H1 (cell line): Measurements from ENCODE around the gene BTBD9. TPM values are rescaled to one million over a fixed set of nuclear protein-coding genes. Genes with fewer than 3 reads are reported as not detected.

Experiments used
- CTCF ChIA-PET: fragments of 300-600 bp; sonication (Branson Sonifier 250); formaldehyde crosslinking; loops from one replicate; lab custom pipeline; 2021; ENCODE audit not compliant: partially characterized antibody; lab: Charles Lee
- POLR2A ChIA-PET: fragments of 300-600 bp; sonication (Branson Sonifier 250); formaldehyde crosslinking; loops from one replicate; lab custom pipeline; 2021; ENCODE audit warnings: inconsistent platforms; ENCODE audit not compliant: partially characterized antibody; lab: Charles Lee
- DNase-seq, 2 experiments: peaks; one replicate each; pipeline versions ENCODE4 v3.0.0 to v3.0.0-alpha.2; 2010 to 2022; ENCODE audit warnings: low spot score in 2 of 2, low read depth in 1 of 2, mixed read lengths in 1 of 2
- FAIRE-seq: peaks from 2 replicates; lab custom pipeline; 2011; peaks lifted over from hg19 to GRCh38; lab: Jason Lieb, UNC
- H2AFZ ChIP-seq: 2 replicates; pipeline ENCODE4 v1.8.1; 2012; ENCODE audit warnings: low read length, inconsistent platforms
- H2AK5ac ChIP-seq: 2 replicates; pipeline ENCODE4 v1.6.1; 2013; ENCODE audit warnings: low read depth, low read length
- H2BK120ac ChIP-seq: replicated peaks from 2 replicates; pipeline ENCODE3; 2013; ENCODE audit warnings: low read depth, low read length, inconsistent platforms
- H2BK12ac ChIP-seq: 2 replicates; pipeline ENCODE4 v1.6.1; 2013; ENCODE audit warnings: low read depth, low read length
- H2BK15ac ChIP-seq: 2 replicates; pipeline ENCODE4 v1.6.1; 2013; ENCODE audit warnings: low read length
- H2BK20ac ChIP-seq: 2 replicates; pipeline ENCODE4 v1.6.1; 2013; ENCODE audit warnings: low read length
- H2BK5ac ChIP-seq: 2 replicates; pipeline ENCODE4 v1.6.1; 2013; ENCODE audit warnings: low read depth, low read length
- H3K14ac ChIP-seq: 2 replicates; pipeline ENCODE4 v1.6.1; 2013; ENCODE audit warnings: inconsistent platforms; ENCODE audit not compliant: insufficient read length
- H3K18ac ChIP-seq: 2 replicates; pipeline ENCODE4 v1.6.1; 2013; ENCODE audit warnings: low read length; ENCODE audit errors: extremely low read depth
- H3K23ac ChIP-seq: 2 replicates; pipeline ENCODE4 v1.6.1; 2013; ENCODE audit warnings: inconsistent platforms; ENCODE audit not compliant: insufficient read length
- H3K23me2 ChIP-seq: 2 replicates; pipeline ENCODE4 v1.6.1; 2013; ENCODE audit warnings: low read depth, low read length
- H3K27ac ChIP-seq: 2 replicates; pipeline ENCODE4 v1.6.1; 2011; ENCODE audit warnings: low read depth, low read length, inconsistent platforms
- H3K27me3 ChIP-seq, 4 experiments: replicated peaks in 1 of 4; 1 replicate in 1 of 4; 2 replicates in 3 of 4; pipeline versions ENCODE4 v1.6.1 to v1.8.1; 2011 to 2013; ENCODE audit warnings: low read length in 3 of 4, mild to moderate bottlenecking in 3 of 4, inconsistent platforms in 2 of 4, mixed read lengths in 2 of 4, moderate library complexity in 1 of 4; ENCODE audit not compliant: control insufficient read depth in 3 of 4, insufficient read depth in 3 of 4; ENCODE audit errors: extremely low read depth in 1 of 4
- H3K36me3 ChIP-seq, 4 experiments: 2 replicates each; pipeline versions ENCODE4 v1.6.1 to v1.8.1; 2011 to 2013; ENCODE audit warnings: mild to moderate bottlenecking in 4 of 4, low read length in 3 of 4, moderate library complexity in 2 of 4, control low read depth in 1 of 4, inconsistent platforms in 1 of 4; ENCODE audit not compliant: insufficient read depth in 4 of 4, control insufficient read depth in 2 of 4
- H3K4ac ChIP-seq: replicated peaks from 2 replicates; pipeline ENCODE3; 2013; ENCODE audit warnings: low read length, low read depth, mixed read lengths, inconsistent platforms; ENCODE audit not compliant: insufficient read length
- H3K4me1 ChIP-seq, 4 experiments: replicated peaks in 1 of 4; 1 replicate in 1 of 4; 2 replicates in 3 of 4; pipeline versions ENCODE4 v1.6.1 to v1.8.1; 2011 to 2013; ENCODE audit warnings: low read length in 3 of 4, inconsistent platforms in 2 of 4, mixed read lengths in 1 of 4; ENCODE audit not compliant: insufficient read depth in 4 of 4, control insufficient read depth in 3 of 4
- H3K4me2 ChIP-seq, 2 experiments: 2 replicates each; pipeline versions ENCODE4 v1.6.1 to v1.8.1; 2011 to 2013; ENCODE audit warnings: low read depth in 2 of 2, low read length in 2 of 2, control low read depth in 1 of 2, inconsistent platforms in 1 of 2, mild to moderate bottlenecking in 1 of 2; ENCODE audit not compliant: insufficient read depth in 1 of 2
- H3K4me3 ChIP-seq, 4 experiments: fragments of 200-600, 300-600 bp in 1 of 4; sonication (generic), shearing (Covaris generic), sonication (Bioruptor Twin) in 1 of 4; 2 replicates each; pipeline versions ENCODE4 v1.5.1 to v1.8.1; 2011 to 2016; ENCODE audit warnings: low read length in 4 of 4, low read depth in 3 of 4, control low read depth in 2 of 4, inconsistent platforms in 2 of 4, mild to moderate bottlenecking in 2 of 4, mixed read lengths in 1 of 4, moderate library complexity in 1 of 4; ENCODE audit not compliant: insufficient read depth in 2 of 4; ENCODE audit errors: extremely low read depth in 1 of 4
- H3K56ac ChIP-seq: replicated peaks from 2 replicates; pipeline ENCODE3; 2013; ENCODE audit warnings: low read depth, mild to moderate bottlenecking, mixed read lengths, low read length, inconsistent platforms; ENCODE audit not compliant: insufficient read length
- H3K79me1 ChIP-seq: 2 replicates; pipeline ENCODE4 v1.6.1; 2013; ENCODE audit warnings: low read depth, low read length, control low read depth
- H3K79me2 ChIP-seq, 2 experiments: 2 replicates each; pipeline versions ENCODE4 v1.6.1 to v1.8.1; 2012 to 2013; ENCODE audit warnings: low read length in 2 of 2, mild to moderate bottlenecking in 2 of 2, inconsistent platforms in 1 of 2; ENCODE audit not compliant: insufficient read depth in 2 of 2, control insufficient read depth in 1 of 2
- H3K9ac ChIP-seq, 4 experiments: replicated peaks in 1 of 4; 1 replicate in 1 of 4; 2 replicates in 3 of 4; pipeline versions ENCODE4 v1.6.1 to v1.8.1; 2011 to 2013; ENCODE audit warnings: low read depth in 3 of 4, low read length in 3 of 4, control low read depth in 2 of 4, mild to moderate bottlenecking in 2 of 4, moderate library complexity in 2 of 4, inconsistent platforms in 1 of 4; ENCODE audit errors: extremely low read depth in 1 of 4
- H3K9me3 ChIP-seq, 2 experiments: 2 replicates each; pipeline versions ENCODE4 v1.6.1 to v1.8.1; 2012 to 2013; ENCODE audit warnings: mild to moderate bottlenecking in 2 of 2, moderate library complexity in 2 of 2, control low read depth in 1 of 2, inconsistent platforms in 1 of 2, low read depth in 1 of 2, low read length in 1 of 2, mixed read lengths in 1 of 2; ENCODE audit not compliant: insufficient read depth in 2 of 2
- H4K20me1 ChIP-seq, 2 experiments: replicated peaks in 1 of 2; 2 replicates each; pipeline versions ENCODE3 to v1.8.1; 2011 to 2013; ENCODE audit warnings: inconsistent platforms in 2 of 2, low read length in 2 of 2, mild to moderate bottlenecking in 1 of 2; ENCODE audit not compliant: insufficient read depth in 2 of 2, control insufficient read depth in 1 of 2
- H4K5ac ChIP-seq: 2 replicates; pipeline ENCODE4 v1.6.1; 2013; ENCODE audit warnings: low read length, low read depth, mixed read lengths, inconsistent platforms; ENCODE audit not compliant: insufficient read length
- H4K8ac ChIP-seq: 2 replicates; pipeline ENCODE4 v1.8.0; 2013; ENCODE audit warnings: mild to moderate bottlenecking, moderate library complexity, low read length, inconsistent platforms; ENCODE audit not compliant: insufficient read depth; ENCODE audit errors: extremely low read depth
- H4K91ac ChIP-seq: replicated peaks from 2 replicates; pipeline ENCODE3; 2013; ENCODE audit warnings: low read length, mixed read lengths, inconsistent platforms; ENCODE audit not compliant: insufficient read length
- CBX5 ChIP-seq: fragments of 300-800, 300-1000 bp; sonication (generic); IDR thresholded peaks from 2 replicates; pipeline ENCODE4 v1.7.1; 2016; ENCODE audit warnings: antibody characterized with exemption, low read length, low read depth
- GTF2F1 ChIP-seq: IDR thresholded peaks from 2 replicates; pipeline ENCODE4 v1.6.1; 2012; ENCODE audit warnings: low read depth, low read length, improper control_type of control experiment, borderline replicate concordance
- NRF1 ChIP-seq: IDR thresholded peaks from 2 replicates; pipeline ENCODE4 v1.6.1; 2011; ENCODE audit warnings: mild to moderate bottlenecking, low read depth, low read length, improper control_type of control experiment
- RXRA ChIP-seq: IDR thresholded peaks from 2 replicates; pipeline ENCODE4 v1.6.1; 2011; ENCODE audit warnings: low read depth, mild to moderate bottlenecking, low read length, moderate library complexity; ENCODE audit not compliant: insufficient read depth
- SIRT6 ChIP-seq: IDR thresholded peaks from one replicate; pipeline ENCODE4 v1.7.1; 2012; ENCODE audit warnings: low read length, inconsistent platforms
- SP1 ChIP-seq: IDR thresholded peaks from 2 replicates; pipeline ENCODE4 v1.6.1; 2011; ENCODE audit warnings: low read depth, low read length
- TAF7 ChIP-seq: optimal IDR thresholded peaks from 2 replicates; pipeline ENCODE3; 2011; ENCODE audit warnings: low read depth, mild to moderate bottlenecking, inconsistent platforms, low read length, moderate library complexity, borderline replicate concordance
- WGBS, 2 experiments: shearing (Covaris generic) in 1 of 2; methylation state at CpG; one replicate each; pipeline versions ENCODE4 v1.1.6 to v1.1.7; 2013 to 2015; ENCODE audit warnings: low lambda C conversion rate in 2 of 2, mixed read lengths in 2 of 2, inconsistent platforms in 1 of 2, low coverage in 1 of 2, missing lambda C conversion rate in 1 of 2; ENCODE audit not compliant: insufficient replicate concordance in 2 of 2, insufficient coverage in 1 of 2, insufficient read length in 1 of 2; ENCODE audit errors: extremely low coverage in 1 of 2, missing lambda C conversion rate in 1 of 2; 5-methylcytosine and 5-hydroxymethylcytosine counted together
- polyA plus RNA-seq, 7 experiments: library from polyadenylated mRNA; depleted of rRNA in 3 of 7; stranded (reverse) in 5 of 7; unstranded in 2 of 7; fragments of >200 nt in 5 of 7; fragments of 200-250 nt in 2 of 7; gene quantifications; 1 replicate in 5 of 7; 2 replicates in 1 of 7; 4 replicates in 1 of 7; pipeline versions ENCODE4 v1.2.1 to v1.2.3, GENCODE V29; 2011 to 2013; ENCODE audit warnings: missing spikeins in 2 of 7, mixed read lengths in 2 of 7
- total RNA-seq: library from RNA; stranded (reverse); fragmentation: NEBNext Ultra II Directional; extraction: Animal tissue kit (Norgen Biotek cat#: 25700); gene quantifications from 2 replicates; pipeline ENCODE4 v1.2.1, GENCODE V29; 2021
- TF ChIP-seq, protein P1 (sequence below): IDR thresholded peaks from 2 replicates; pipeline ENCODE4 v1.6.1; 2012; ENCODE audit warnings: low read length, inconsistent platforms

Gene BTBD9
- total and polyA plus RNA-seq, 2 of the 8 experiments (the other 6 are each of a cell fraction or from before 2014, with no cell fraction given), result 0.92 to 4.1 TPM

- no peak for FAIRE-seq
- Histone ChIP-seq H3K9me3 (no peaks in the 10 kb centered on the region), H3K4me2 (no peak overlapping the region)
- no peak for TF ChIP-seq NRF1
- TF ChIP-seq, protein P1, sequence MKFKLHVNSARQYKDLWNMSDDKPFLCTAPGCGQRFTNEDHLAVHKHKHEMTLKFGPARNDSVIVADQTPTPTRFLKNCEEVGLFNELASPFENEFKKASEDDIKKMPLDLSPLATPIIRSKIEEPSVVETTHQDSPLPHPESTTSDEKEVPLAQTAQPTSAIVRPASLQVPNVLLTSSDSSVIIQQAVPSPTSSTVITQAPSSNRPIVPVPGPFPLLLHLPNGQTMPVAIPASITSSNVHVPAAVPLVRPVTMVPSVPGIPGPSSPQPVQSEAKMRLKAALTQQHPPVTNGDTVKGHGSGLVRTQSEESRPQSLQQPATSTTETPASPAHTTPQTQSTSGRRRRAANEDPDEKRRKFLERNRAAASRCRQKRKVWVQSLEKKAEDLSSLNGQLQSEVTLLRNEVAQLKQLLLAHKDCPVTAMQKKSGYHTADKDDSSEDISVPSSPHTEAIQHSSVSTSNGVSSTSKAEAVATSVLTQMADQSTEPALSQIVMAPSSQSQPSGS, result no peak
- no peak for TF ChIP-seq SIRT6
- no peak for TF ChIP-seq TAF7
- TF ChIP-seq RXRA, result no peak
- no peak for TF ChIP-seq CBX5
- TF ChIP-seq GTF2F1, result no peak
- no peak for TF ChIP-seq SP1
Observed at GRCh38 chr6:38320843-38321242, 318.9 kb downstream of the BTBD9 start.

More at GRCh38 chr6:38320843-38321242, 318.9 kb downstream of the BTBD9 start:
- 88% methylated on average over 6 of the region's 6 CpGs; no CpG with 5 or more reads in 1 of the 2 experiments for WGBS, 2 experiments
- no peak overlapping the region for H2BK15ac ChIP-seq
- no peaks in the 10 kb centered on the region for H4K20me1 ChIP-seq
- H3K27ac ChIP-seq, result no peak overlapping the region
- ChIA-PET POLR2A (no interaction called here), CTCF (no interaction called here)
- no peak overlapping the region for H4K5ac ChIP-seq
- H4K91ac ChIP-seq, result no peak overlapping the region
- no peaks in the 10 kb centered on the region for H3K79me1 ChIP-seq
- no peak overlapping the region for H3K9ac ChIP-seq
- no peak overlapping the region for H3K56ac ChIP-seq
- H3K14ac ChIP-seq, result no peak overlapping the region
- no peak for DNase-seq
- H3K23ac ChIP-seq, result no peak overlapping the region
- no peak overlapping the region for H2BK120ac ChIP-seq
- no peaks in the 10 kb centered on the region for H3K23me2 ChIP-seq
- no peak overlapping the region for H3K4me3 ChIP-seq
- H2BK12ac ChIP-seq, result no peak overlapping the region
- H2BK5ac ChIP-seq, result no peak overlapping the region
- peaks cover 0 to 5% (median 0%) of the 10 kb centered on the region in 4 experiments; a peak in 3 of 7 replicates for H3K4me1 ChIP-seq
- H3K27me3 ChIP-seq, result no peaks in the 10 kb centered on the region
- H3K79me2 ChIP-seq, result no peaks in the 10 kb centered on the region
- no peak overlapping the region for H2AFZ ChIP-seq
- no peak overlapping the region for H3K4ac ChIP-seq
- H2AK5ac ChIP-seq, result no peak overlapping the region
- H4K8ac ChIP-seq, result no peak overlapping the region
- H3K36me3 ChIP-seq, result no peaks in the 10 kb centered on the region
- no peak overlapping the region for H3K18ac ChIP-seq
- no peak overlapping the region for H2BK20ac ChIP-seq
